HG03066 (cell line): ENCODE data around the gene PPP2R5C.
"Not testable (repeated sequence)": the region's sequence is repeated elsewhere in the genome, so short reads cannot be mapped to it uniquely, and the experiment has no call there.

Source experiments
- ATAC-seq: cut with Tn5 transposase; IDR thresholded peaks from one replicate; pipeline ENCODE4 v1.9.1; 2021; ENCODE audit warnings: low read depth; ENCODE audit not compliant: unreplicated experiment

The PPP2R5C gene

GRCh38 chr14:101744382-101744781, 17.1 kb upstream of the PPP2R5C start:
- not testable (repeated sequence) for ATAC-seq

GRCh38 chr14:101749756-101750155, 11.8 kb upstream of the PPP2R5C start:
- ATAC-seq: not testable (repeated sequence)

GRCh38 chr14:101754893-101755292, 6.6 kb upstream of the PPP2R5C start:
- no peak for ATAC-seq

DNA sequence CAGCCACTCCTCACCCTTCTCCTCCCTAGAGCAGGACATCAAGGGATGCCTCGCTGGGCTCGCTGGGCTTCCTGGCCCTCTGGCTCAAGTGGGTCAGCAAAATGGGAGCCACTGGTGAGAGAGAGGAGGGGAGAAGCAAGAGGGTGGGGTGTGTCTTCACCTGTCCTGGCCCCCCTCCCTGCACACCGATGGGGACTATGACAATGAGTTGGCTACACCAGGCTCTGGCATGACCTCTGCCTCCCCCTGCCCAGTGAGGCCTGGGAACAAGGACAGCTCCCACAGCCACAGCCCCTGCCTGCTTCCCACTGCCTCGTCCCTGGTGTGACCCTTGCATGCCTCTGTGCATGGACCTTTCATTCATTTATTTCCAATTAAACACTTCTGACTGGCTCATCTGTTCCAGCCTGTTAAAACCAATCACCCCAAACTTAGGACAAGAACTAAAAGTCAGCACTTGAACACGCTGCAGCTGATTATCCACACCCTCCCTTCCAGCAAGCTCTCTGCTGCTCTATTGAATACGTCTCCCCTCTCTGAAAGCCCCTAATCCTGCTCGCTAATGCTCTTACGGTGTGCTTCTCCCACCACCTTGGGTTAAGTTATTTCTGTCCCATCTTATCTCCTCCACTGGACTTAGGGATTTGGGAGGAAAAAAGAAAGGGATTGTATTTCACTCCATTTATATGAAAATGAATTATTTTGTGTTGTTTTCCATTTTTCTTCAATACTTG, 5.8 kb upstream of the PPP2R5C start:
- no peak for ATAC-seq

DNA sequence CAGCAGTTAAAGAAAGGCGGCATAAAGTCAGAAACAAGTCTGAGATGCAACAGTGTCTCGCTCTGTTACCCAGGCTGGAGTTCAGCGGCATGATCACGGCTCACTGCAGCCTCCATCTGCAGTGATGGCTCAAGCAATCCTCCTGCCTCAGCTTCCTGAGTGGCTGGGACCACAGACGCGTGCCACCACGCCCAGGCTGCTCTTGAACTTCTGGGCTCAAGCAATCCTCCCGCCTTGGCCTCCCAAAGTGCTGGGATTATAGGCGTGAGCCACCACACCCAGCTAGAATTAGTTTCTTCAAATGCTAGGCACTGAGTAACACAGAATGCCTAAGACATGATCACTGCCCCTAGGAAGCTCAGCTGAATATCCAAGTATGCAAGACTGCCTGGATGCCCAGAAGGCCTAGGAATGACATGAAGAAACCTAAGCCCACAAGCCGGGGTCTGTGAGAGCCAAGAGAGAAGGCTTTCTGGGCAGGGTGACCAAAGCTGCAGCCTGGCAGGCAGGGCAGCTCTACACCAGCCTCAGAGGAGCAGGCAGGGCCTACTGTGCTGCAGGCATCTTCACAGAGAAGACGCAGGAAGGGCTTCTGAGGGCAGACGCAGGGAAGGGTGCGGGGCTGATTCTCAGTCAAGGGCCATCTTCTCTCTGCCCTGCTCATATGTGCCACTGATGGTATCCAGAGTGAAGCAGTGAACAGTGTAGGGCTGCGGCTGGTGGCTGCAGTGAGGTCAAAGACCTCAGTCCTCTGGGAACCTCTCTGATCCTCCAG, 4.3 kb upstream of the PPP2R5C start:
- no peak for ATAC-seq

- no peak for ATAC-seq
Measured at GRCh38 chr14:101757839-101758211, 3.7 kb upstream of the PPP2R5C start.

- no peak for ATAC-seq
Measured at GRCh38 chr14:101758913-101759593, 2.5 kb upstream of the PPP2R5C start.

DNA sequence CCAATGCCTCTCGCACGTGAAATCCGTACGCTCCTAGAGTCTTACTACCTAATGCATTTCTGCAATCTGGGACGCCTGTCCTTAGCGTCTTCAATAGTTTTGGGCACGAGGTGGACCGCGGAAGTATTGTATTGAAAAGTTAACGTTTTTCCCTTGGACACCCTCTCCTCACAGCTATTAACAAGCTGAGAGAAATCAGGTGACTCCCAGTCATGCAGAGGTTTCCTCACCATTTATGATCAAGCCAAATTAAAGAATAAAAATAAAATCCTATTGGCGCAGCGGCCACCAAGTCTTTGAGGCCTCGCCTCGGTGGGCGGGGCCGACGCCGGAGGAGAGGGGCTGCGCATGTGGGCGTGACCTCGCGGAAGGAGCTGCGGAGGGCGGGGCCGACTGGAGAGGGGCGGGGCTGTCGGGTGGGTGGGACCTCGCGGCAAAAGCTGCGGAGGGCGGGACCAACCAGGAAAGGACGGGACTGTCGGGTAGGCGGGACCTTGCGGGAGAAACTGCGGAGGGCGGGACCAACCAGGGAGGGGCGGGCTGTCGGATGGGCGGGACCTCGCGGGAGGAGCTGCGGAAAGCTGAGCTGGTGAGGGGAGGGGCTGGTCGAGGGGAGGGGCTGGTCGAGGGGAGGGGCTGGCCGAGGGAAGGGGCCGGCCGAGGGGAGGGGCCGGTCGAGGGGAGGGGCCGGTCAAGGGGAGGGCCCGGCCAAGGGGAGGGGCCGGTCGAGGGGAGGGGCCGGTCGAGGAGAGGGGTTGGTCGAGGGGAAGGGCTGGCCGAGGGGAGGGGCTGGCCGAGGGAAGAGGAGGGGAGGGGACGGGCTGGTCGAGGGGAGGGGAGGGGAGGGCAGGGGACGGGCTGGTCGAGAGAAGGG, 1.1 kb upstream of the PPP2R5C start:
- ATAC-seq: peak; percentile 52

- ATAC-seq: peak; percentile 15
Measured at GRCh38 chr14:101761881-101762529, 496 bp downstream of the PPP2R5C start.

DNA sequence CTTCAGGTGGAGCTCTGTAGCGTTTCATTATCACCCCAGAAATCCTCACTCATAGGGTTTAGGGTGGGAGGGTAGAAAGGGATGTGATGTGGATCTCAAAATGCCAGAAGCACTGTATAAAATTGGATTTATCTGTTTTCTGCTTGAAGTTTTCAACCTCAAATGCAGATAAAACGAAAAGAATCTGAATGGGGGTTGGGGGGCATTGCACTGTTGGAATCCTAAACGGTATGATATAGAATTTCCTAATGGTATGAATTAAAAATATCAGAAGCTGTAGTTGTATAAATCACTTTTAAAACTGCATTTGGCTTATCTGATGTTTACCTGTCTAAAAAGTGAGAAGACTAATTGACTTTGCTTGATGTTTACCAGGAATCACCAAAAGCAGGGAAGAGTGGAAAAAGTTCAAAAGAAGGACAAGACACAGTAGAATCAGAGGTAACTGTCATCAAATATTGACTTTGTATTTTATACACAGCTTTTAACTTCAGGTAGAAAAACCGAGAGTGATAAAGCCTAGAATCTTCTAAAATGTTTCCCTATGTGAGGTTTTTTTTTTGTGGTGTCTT, 1.1 kb downstream of the PPP2R5C start:
- ATAC-seq: no peak

- no peak for ATAC-seq
Measured at GRCh38 chr14:101763941-101764709, 2.6 kb downstream of the PPP2R5C start.

GRCh38 chr14:101767618-101768362, 6.3 kb downstream of the PPP2R5C start:
- ATAC-seq: no peak

DNA sequence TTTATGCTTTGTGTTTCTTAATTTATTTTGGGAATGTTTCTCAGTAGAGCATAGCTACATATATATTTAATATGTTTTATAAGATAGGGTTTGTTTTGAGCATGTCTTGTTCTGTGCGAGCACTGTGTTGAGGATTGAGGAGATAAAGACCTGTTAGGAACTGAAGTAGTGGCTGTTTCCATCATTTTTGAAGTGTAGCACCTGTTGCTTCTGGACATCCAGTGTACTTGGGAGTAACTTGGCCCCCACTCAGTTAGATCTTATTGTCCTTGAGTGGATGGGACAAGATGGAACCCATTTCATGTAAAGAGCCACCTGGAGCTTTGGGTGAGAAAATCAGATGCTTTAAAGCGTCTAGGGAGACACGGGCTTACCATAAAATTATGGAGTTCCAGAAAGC, 8.7 kb downstream of the PPP2R5C start:
- ATAC-seq: no peak

GRCh38 chr14:101772770-101773169, 11.3 kb downstream of the PPP2R5C start:
- ATAC-seq: no peak

DNA sequence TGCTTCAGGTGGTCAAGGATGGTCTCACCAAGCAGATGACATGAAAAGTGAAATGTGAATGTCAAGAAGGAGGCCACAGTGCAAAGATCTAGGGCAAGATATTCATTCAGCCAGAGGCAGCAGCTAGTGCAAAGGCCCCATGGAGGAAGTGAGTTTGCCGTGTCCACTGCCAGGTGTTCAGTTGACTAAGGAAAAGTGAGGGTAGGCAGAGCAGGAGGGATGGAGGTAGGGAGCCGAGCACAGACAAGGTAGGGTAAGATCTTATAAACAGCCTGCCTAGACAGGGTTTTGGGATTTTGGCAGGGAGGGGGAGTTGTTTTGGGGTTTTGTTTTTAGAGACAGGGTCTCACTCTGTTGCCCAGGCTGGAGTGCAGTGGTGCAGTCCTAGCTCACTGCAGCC, 11.9 kb downstream of the PPP2R5C start:
- ATAC-seq: no peak

DNA sequence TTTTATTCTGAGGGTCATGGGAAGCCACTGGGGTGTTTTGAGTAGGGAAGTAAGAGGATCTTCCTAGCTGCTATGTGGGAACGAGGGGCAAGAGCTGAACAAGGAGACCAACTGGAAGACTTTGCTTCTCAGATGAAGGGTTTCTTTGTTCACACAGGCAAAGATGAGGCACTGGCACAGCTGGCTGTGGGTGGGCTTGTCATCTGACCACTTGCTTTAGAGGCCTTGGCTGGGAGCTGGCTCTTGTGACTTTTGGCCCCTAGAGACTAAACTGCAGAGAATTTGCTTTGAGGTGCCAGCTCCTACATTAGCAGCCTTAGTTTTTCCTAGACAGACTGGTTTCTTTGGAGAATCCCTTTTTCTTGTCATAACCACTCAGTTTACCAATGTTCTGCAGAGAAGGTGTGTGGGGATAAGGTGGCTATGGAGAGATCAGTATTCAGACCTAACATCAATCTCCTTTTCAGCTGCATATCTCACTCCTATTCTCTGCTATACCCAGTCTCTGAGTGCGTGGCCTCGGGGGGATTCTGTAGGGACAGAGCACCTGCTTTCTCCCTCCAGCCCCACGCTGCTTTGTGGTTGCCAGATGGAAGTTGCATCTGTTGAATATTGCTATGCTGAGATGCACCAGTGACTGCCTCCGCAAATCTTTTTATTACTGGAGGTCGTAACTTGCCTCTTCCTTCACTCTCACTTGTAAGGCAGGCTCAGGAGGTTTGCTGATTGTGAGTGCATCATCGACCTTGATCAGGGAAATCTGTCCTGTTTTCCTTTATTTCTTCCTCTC, 12.7 kb downstream of the PPP2R5C start:
- ATAC-seq: no peak

GRCh38 chr14:101774814-101775213, 13.3 kb downstream of the PPP2R5C start:
- ATAC-seq: no peak

GRCh38 chr14:101775826-101776225, 14.3 kb downstream of the PPP2R5C start:
- ATAC-seq: no peak
